WTC11 (cell line): ENCODE results near the gene NOS1. TPM values are rescaled to one million over a fixed set of nuclear protein-coding genes. Genes with fewer than 3 reads are reported as not detected.

ENCODE experiments used
- ATAC-seq: fragments of 200-7000 bp; cut with Tn5 transposase; 2 replicates; pipeline ENCODE4 v1.10.0; 2021; ENCODE audit warnings: mild to moderate bottlenecking, moderate library complexity
- CTCF ChIA-PET: fragments of 300-600 bp; sonication (Branson Sonifier 250); formaldehyde crosslinking; loops from one replicate; lab custom pipeline; 2021; ENCODE audit warnings: antibody characterized with exemption; lab: Charles Lee
- POLR2A ChIA-PET: fragments of 350-600 bp; sonication (Branson Sonifier 250); formaldehyde crosslinking; loops from one replicate; lab custom pipeline; 2021; ENCODE audit warnings: antibody characterized with exemption; lab: Charles Lee
- DNase-seq: peaks from one replicate; pipeline ENCODE4 v3.0.0; 2021; ENCODE audit warnings: low spot score
- H3K27ac Mint-ChIP-seq: 2 replicates; pipeline ENCODE4 v1.8.0; 2021; ENCODE audit warnings: mixed read lengths
- H3K27me3 Mint-ChIP-seq: 2 replicates; pipeline ENCODE4 v1.8.0; 2021; ENCODE audit warnings: low read depth, mild to moderate bottlenecking, moderate library complexity, mixed read lengths
- H3K36me3 Mint-ChIP-seq: 2 replicates; pipeline ENCODE4 v1.8.0; 2021; ENCODE audit warnings: mixed read lengths
- H3K4me1 Mint-ChIP-seq: 2 replicates; pipeline ENCODE4 v1.8.0; 2022; ENCODE audit warnings: mixed read lengths
- H3K4me3 Mint-ChIP-seq: 2 replicates; pipeline ENCODE4 v1.8.0; 2021; ENCODE audit warnings: mild to moderate bottlenecking, moderate library complexity, mixed read lengths
- H3K9me3 Mint-ChIP-seq: 2 replicates; pipeline ENCODE4 v1.8.0; 2021; ENCODE audit warnings: mixed read lengths
- FOXK1 ChIP-seq: sonication (generic); formaldehyde crosslinking; IDR thresholded peaks from 2 replicates; pipeline ENCODE4 v1.8.0; 2022; ENCODE audit warnings: mild to moderate bottlenecking, moderate library complexity, missing genetic modification reagents
- GABPB1 ChIP-seq: sonication (generic); formaldehyde crosslinking; IDR thresholded peaks from 2 replicates; pipeline ENCODE4 v1.8.1; 2023; ENCODE audit warnings: mild to moderate bottlenecking, missing genetic modification reagents
- GRHL2 ChIP-seq: fragments of 250-450 bp; sonication (Bioruptor Pico); IDR thresholded peaks from 2 replicates; pipeline ENCODE4 v1.8.0; 2022; ENCODE audit warnings: mild to moderate bottlenecking, moderate library complexity; ENCODE audit not compliant: insufficient replicate concordance, severe bottlenecking
- MYBL2 ChIP-seq: sonication (generic); formaldehyde crosslinking; IDR thresholded peaks from 2 replicates; pipeline ENCODE4 v1.8.1; 2023; ENCODE audit warnings: mild to moderate bottlenecking, moderate library complexity, missing genetic modification reagents
- NFYB ChIP-seq: sonication (generic); formaldehyde crosslinking; conservative IDR thresholded peaks from 2 replicates; pipeline ENCODE4 v1.8.0; 2022; ENCODE audit warnings: low read depth, missing genetic modification reagents
- NR1H2 ChIP-seq: sonication (generic); formaldehyde crosslinking; IDR thresholded peaks from 2 replicates; pipeline ENCODE4 v1.9.0; 2021; ENCODE audit warnings: mild to moderate bottlenecking, moderate library complexity, missing genetic modification reagents
- RELA ChIP-seq: sonication (generic); formaldehyde crosslinking; IDR thresholded peaks from 2 replicates; pipeline ENCODE4 v1.8.1; 2022; ENCODE audit warnings: missing genetic modification reagents, mild to moderate bottlenecking, borderline replicate concordance
- TP53 ChIP-seq: sonication (generic); formaldehyde crosslinking; IDR thresholded peaks from 2 replicates; pipeline ENCODE4 v1.8.1; 2023; ENCODE audit warnings: mild to moderate bottlenecking, missing genetic modification reagents
- ZBTB21 ChIP-seq: sonication (generic); formaldehyde crosslinking; IDR thresholded peaks from 2 replicates; pipeline ENCODE4 v1.8.1; 2023; ENCODE audit warnings: mild to moderate bottlenecking, missing genetic modification reagents, borderline replicate concordance
- ZNF121 ChIP-seq: sonication (generic); formaldehyde crosslinking; IDR thresholded peaks from 2 replicates; pipeline ENCODE4 v1.8.0; 2023; ENCODE audit warnings: missing genetic modification reagents
- ZNF138 ChIP-seq: sonication (generic); formaldehyde crosslinking; conservative IDR thresholded peaks from 2 replicates; pipeline ENCODE4 v1.8.1; 2022; ENCODE audit warnings: mild to moderate bottlenecking, moderate library complexity, missing genetic modification reagents
- ZNF232 ChIP-seq: sonication (generic); formaldehyde crosslinking; IDR thresholded peaks from 2 replicates; pipeline ENCODE4 v1.8.0; 2022; ENCODE audit warnings: mild to moderate bottlenecking, missing genetic modification reagents
- total RNA-seq: library from RNA; stranded (reverse); gene quantifications from 3 replicates; pipeline ENCODE4 v1.2.3, GENCODE V29; 2021
- TF ChIP-seq, protein P1 (sequence below): sonication (generic); formaldehyde crosslinking; IDR thresholded peaks from 2 replicates; pipeline ENCODE4 v1.8.1; 2022; ENCODE audit warnings: low read depth, missing genetic modification reagents, borderline replicate concordance
- TF ChIP-seq, protein P2 (sequence below): sonication (generic); formaldehyde crosslinking; IDR thresholded peaks from 2 replicates; pipeline ENCODE4 v1.8.1; 2022; ENCODE audit warnings: missing genetic modification reagents, borderline replicate concordance
- TF ChIP-seq, protein P3 (sequence below): fragments of 250-450 bp; sonication (Bioruptor Pico); IDR thresholded peaks from 2 replicates; pipeline ENCODE4 v1.9.0; 2021; ENCODE audit warnings: mild to moderate bottlenecking, borderline replicate concordance
- TF ChIP-seq, protein P4 (sequence below): sonication (generic); formaldehyde crosslinking; IDR thresholded peaks from 2 replicates; pipeline ENCODE4 v1.8.1; 2023; ENCODE audit warnings: mild to moderate bottlenecking, missing genetic modification reagents, moderate library complexity
- TF ChIP-seq, protein P5 (sequence below): sonication (generic); formaldehyde crosslinking; IDR thresholded peaks from 2 replicates; pipeline ENCODE4 v1.8.0; 2022; ENCODE audit warnings: missing genetic modification reagents
- TF ChIP-seq, protein P6 (sequence below): fragments of 200-600 bp; IDR thresholded peaks from 2 replicates; pipeline ENCODE4 v1.8.0; 2022; ENCODE audit warnings: antibody characterized with exemption
- TF ChIP-seq, protein P7 (sequence below): sonication (generic); formaldehyde crosslinking; IDR thresholded peaks from 2 replicates; pipeline ENCODE4 v1.8.0; 2023; ENCODE audit warnings: missing genetic modification reagents

The NOS1 gene
- total RNA-seq, 1 experiment from 2014 or later, result 4.5 TPM

DNA sequence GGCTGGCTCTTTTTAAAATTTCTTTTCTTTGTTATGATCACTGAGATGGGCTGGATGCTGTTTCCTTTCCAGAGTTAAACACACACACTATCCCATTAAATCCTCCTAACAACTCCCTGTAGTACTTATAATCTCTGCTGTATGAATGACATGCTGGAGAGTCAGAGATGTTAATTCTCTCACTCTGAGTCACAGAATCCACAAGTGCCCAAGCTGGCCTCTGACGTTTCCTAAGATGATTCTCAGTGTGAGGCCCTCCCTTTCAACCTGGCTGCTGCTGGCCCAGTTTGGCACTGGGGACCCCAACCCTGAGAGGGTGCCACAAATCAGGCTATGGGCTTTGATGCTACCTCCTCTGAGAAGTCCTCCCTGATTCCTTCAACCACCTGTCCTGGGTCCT lies 5.4 kb downstream of the NOS1 start (continued):
- TF ChIP-seq, protein P1, sequence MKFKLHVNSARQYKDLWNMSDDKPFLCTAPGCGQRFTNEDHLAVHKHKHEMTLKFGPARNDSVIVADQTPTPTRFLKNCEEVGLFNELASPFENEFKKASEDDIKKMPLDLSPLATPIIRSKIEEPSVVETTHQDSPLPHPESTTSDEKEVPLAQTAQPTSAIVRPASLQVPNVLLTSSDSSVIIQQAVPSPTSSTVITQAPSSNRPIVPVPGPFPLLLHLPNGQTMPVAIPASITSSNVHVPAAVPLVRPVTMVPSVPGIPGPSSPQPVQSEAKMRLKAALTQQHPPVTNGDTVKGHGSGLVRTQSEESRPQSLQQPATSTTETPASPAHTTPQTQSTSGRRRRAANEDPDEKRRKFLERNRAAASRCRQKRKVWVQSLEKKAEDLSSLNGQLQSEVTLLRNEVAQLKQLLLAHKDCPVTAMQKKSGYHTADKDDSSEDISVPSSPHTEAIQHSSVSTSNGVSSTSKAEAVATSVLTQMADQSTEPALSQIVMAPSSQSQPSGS (CRISPR knock-in tag), result no peak
- TF ChIP-seq, protein P2, sequence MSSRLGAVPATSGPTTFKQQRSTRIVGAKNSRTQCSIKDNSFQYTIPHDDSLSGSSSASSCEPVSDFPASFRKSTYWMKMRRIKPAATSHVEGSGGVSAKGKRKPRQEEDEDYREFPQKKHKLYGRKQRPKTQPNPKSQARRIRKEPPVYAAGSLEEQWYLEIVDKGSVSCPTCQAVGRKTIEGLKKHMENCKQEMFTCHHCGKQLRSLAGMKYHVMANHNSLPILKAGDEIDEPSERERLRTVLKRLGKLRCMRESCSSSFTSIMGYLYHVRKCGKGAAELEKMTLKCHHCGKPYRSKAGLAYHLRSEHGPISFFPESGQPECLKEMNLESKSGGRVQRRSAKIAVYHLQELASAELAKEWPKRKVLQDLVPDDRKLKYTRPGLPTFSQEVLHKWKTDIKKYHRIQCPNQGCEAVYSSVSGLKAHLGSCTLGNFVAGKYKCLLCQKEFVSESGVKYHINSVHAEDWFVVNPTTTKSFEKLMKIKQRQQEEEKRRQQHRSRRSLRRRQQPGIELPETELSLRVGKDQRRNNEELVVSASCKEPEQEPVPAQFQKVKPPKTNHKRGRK (CRISPR knock-in tag), result no peak
- TF ChIP-seq ZBTB21 (no peak), NFYB (CRISPR knock-in tag) (no peak), GABPB1 (no peak)
- TF ChIP-seq, protein P3, sequence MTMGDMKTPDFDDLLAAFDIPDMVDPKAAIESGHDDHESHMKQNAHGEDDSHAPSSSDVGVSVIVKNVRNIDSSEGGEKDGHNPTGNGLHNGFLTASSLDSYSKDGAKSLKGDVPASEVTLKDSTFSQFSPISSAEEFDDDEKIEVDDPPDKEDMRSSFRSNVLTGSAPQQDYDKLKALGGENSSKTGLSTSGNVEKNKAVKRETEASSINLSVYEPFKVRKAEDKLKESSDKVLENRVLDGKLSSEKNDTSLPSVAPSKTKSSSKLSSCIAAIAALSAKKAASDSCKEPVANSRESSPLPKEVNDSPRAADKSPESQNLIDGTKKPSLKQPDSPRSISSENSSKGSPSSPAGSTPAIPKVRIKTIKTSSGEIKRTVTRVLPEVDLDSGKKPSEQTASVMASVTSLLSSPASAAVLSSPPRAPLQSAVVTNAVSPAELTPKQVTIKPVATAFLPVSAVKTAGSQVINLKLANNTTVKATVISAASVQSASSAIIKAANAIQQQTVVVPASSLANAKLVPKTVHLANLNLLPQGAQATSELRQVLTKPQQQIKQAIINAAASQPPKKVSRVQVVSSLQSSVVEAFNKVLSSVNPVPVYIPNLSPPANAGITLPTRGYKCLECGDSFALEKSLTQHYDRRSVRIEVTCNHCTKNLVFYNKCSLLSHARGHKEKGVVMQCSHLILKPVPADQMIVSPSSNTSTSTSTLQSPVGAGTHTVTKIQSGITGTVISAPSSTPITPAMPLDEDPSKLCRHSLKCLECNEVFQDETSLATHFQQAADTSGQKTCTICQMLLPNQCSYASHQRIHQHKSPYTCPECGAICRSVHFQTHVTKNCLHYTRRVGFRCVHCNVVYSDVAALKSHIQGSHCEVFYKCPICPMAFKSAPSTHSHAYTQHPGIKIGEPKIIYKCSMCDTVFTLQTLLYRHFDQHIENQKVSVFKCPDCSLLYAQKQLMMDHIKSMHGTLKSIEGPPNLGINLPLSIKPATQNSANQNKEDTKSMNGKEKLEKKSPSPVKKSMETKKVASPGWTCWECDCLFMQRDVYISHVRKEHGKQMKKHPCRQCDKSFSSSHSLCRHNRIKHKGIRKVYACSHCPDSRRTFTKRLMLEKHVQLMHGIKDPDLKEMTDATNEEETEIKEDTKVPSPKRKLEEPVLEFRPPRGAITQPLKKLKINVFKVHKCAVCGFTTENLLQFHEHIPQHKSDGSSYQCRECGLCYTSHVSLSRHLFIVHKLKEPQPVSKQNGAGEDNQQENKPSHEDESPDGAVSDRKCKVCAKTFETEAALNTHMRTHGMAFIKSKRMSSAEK (CRISPR knock-in tag), result no peak
- TF ChIP-seq, protein P4, sequence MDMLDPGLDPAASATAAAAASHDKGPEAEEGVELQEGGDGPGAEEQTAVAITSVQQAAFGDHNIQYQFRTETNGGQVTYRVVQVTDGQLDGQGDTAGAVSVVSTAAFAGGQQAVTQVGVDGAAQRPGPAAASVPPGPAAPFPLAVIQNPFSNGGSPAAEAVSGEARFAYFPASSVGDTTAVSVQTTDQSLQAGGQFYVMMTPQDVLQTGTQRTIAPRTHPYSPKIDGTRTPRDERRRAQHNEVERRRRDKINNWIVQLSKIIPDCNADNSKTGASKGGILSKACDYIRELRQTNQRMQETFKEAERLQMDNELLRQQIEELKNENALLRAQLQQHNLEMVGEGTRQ, result no peak
- TF ChIP-seq, protein P5, sequence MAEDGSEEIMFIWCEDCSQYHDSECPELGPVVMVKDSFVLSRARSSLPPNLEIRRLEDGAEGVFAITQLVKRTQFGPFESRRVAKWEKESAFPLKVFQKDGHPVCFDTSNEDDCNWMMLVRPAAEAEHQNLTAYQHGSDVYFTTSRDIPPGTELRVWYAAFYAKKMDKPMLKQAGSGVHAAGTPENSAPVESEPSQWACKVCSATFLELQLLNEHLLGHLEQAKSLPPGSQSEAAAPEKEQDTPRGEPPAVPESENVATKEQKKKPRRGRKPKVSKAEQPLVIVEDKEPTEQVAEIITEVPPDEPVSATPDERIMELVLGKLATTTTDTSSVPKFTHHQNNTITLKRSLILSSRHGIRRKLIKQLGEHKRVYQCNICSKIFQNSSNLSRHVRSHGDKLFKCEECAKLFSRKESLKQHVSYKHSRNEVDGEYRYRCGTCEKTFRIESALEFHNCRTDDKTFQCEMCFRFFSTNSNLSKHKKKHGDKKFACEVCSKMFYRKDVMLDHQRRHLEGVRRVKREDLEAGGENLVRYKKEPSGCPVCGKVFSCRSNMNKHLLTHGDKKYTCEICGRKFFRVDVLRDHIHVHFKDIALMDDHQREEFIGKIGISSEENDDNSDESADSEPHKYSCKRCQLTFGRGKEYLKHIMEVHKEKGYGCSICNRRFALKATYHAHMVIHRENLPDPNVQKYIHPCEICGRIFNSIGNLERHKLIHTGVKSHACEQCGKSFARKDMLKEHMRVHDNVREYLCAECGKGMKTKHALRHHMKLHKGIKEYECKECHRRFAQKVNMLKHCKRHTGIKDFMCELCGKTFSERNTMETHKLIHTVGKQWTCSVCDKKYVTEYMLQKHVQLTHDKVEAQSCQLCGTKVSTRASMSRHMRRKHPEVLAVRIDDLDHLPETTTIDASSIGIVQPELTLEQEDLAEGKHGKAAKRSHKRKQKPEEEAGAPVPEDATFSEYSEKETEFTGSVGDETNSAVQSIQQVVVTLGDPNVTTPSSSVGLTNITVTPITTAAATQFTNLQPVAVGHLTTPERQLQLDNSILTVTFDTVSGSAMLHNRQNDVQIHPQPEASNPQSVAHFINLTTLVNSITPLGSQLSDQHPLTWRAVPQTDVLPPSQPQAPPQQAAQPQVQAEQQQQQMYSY, result no peak

DNA sequence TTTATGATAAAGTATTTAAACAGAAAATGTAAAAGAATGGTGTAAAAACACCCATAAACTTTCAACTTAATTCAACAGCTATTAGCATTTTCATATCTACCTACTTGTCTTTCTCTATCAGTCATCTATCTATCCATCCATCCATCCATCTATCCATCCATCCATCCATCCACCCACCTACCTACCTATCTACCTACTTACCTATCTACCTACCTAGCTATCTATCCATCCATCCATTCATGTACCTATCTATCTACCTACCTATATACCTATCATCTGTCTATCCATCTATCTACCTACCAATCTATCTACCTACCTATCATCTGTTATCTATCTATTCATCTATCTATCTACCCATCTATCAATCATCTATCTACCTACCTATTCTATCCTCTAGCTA lies 8.5 kb downstream of the NOS1 start:
- TF ChIP-seq ZNF121 (CRISPR knock-in tag) (no peak), ZNF138 (CRISPR knock-in tag) (no peak), MYBL2 (CRISPR knock-in tag) (no peak), ZBTB21 (no peak), ZNF232 (CRISPR knock-in tag) (no peak), RELA (CRISPR knock-in tag) (no peak), TP53 (no peak), FOXK1 (CRISPR knock-in tag) (no peak), NR1H2 (no peak), GRHL2 (CRISPR knock-in tag) (no peak)
- TF ChIP-seq, protein P6, sequence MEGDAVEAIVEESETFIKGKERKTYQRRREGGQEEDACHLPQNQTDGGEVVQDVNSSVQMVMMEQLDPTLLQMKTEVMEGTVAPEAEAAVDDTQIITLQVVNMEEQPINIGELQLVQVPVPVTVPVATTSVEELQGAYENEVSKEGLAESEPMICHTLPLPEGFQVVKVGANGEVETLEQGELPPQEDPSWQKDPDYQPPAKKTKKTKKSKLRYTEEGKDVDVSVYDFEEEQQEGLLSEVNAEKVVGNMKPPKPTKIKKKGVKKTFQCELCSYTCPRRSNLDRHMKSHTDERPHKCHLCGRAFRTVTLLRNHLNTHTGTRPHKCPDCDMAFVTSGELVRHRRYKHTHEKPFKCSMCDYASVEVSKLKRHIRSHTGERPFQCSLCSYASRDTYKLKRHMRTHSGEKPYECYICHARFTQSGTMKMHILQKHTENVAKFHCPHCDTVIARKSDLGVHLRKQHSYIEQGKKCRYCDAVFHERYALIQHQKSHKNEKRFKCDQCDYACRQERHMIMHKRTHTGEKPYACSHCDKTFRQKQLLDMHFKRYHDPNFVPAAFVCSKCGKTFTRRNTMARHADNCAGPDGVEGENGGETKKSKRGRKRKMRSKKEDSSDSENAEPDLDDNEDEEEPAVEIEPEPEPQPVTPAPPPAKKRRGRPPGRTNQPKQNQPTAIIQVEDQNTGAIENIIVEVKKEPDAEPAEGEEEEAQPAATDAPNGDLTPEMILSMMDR, result no peak
- TF ChIP-seq, protein P7, sequence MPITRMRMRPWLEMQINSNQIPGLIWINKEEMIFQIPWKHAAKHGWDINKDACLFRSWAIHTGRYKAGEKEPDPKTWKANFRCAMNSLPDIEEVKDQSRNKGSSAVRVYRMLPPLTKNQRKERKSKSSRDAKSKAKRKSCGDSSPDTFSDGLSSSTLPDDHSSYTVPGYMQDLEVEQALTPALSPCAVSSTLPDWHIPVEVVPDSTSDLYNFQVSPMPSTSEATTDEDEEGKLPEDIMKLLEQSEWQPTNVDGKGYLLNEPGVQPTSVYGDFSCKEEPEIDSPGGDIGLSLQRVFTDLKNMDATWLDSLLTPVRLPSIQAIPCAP (CRISPR knock-in tag), result no peak
- CTCF ChIA-PET, result interaction anchor here (0.9 to 3.4 kb wide), 2 partner anchors 14 to 117 kb away, joined by 3 to 11 read pairs; no protein-coding TSS in a partner anchor
- POLR2A ChIA-PET, result no interaction called here
- peaks cover 10% of the 10 kb centered on the region for H3K27me3 Mint-ChIP-seq
- H3K36me3 Mint-ChIP-seq, result no peaks in the 10 kb centered on the region
- no peak for DNase-seq
- no peak for ATAC-seq
- H3K27ac Mint-ChIP-seq, result no peak overlapping the region
- H3K9me3 Mint-ChIP-seq, result no peaks in the 10 kb centered on the region
- H3K4me3 Mint-ChIP-seq, result no peak overlapping the region
- H3K4me1 Mint-ChIP-seq, result peaks cover 2% of the 10 kb centered on the region
